Transverse colon (tissue), 3 donors: ENCODE data around the gene TGM6.

Experiments used
- POLR2A ChIP-seq: fragments of 450-650 bp; IDR thresholded peaks from one replicate; pipeline ENCODE4 v1.6.1; 2016; ENCODE audit warnings: antibody characterized with exemption, mild to moderate bottlenecking, moderate library complexity
- TF ChIP-seq, protein P1 (sequence below), 5 experiments: fragments of 200-600 bp in 3 of 5; fragments of 450-650 bp in 2 of 5; sonication (generic) in 3 of 5; IDR thresholded peaks; 1 replicate in 2 of 5; 2 replicates in 3 of 5; pipeline ENCODE4 v1.5.1; 2016 to 2017; ENCODE audit warnings: antibody characterized with exemption in 5 of 5, inconsistent platforms in 3 of 5, mild to moderate bottlenecking in 2 of 5, moderate library complexity in 1 of 5

DNA sequence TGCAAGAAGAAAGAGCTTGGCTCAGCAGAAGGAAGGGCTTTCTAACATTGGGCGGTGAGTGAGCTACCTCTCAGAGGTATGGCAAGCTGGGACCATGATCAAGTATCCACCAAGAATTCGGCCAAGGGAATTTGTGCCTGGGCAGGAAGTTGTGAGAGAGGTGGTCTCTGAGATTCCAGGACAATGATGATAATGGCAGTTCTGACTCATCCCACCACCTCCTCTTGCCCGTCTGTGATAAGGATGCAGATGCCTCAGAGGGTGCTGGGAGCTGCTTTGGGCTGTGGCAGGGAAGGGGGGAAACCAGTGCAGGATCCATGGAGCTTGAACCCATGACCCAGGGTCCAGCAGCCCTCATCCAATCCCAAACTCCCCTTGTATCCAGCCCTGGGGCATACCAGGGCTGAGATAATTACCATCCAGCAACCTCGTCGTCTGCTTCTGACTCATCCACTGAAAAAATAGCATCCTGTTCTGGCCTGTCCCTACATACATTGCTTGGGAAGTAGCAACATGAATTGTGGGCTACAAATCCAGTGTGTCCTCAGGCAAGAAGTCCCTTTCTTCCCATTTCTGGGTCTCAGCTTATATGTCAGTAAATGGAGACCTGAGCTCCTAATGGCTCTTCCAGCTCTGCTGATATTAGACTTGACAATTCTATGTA is 5.9 kb downstream of the TGM6 start:
- TF ChIP-seq, protein P1, sequence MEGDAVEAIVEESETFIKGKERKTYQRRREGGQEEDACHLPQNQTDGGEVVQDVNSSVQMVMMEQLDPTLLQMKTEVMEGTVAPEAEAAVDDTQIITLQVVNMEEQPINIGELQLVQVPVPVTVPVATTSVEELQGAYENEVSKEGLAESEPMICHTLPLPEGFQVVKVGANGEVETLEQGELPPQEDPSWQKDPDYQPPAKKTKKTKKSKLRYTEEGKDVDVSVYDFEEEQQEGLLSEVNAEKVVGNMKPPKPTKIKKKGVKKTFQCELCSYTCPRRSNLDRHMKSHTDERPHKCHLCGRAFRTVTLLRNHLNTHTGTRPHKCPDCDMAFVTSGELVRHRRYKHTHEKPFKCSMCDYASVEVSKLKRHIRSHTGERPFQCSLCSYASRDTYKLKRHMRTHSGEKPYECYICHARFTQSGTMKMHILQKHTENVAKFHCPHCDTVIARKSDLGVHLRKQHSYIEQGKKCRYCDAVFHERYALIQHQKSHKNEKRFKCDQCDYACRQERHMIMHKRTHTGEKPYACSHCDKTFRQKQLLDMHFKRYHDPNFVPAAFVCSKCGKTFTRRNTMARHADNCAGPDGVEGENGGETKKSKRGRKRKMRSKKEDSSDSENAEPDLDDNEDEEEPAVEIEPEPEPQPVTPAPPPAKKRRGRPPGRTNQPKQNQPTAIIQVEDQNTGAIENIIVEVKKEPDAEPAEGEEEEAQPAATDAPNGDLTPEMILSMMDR (IDR thresholded peaks at IDR 0.05), result no peak
- no peak for TF ChIP-seq POLR2A
